ENCODE results near the gene MICAL3.

- TF ChIP-seq POLR2AphosphoS5 (IDR thresholded peaks at IDR 0.05; ENCODE audit: low read depth, low read length) (no peak), TAF1 (IDR thresholded peaks at IDR 0.05; ENCODE audit: borderline replicate concordance, insufficient read depth, low read length) (no peak), SIN3A (IDR thresholded peaks at IDR 0.05; ENCODE audit: borderline replicate concordance, insufficient read depth, low read length) (no peak)
- TF ChIP-seq, protein P1, sequence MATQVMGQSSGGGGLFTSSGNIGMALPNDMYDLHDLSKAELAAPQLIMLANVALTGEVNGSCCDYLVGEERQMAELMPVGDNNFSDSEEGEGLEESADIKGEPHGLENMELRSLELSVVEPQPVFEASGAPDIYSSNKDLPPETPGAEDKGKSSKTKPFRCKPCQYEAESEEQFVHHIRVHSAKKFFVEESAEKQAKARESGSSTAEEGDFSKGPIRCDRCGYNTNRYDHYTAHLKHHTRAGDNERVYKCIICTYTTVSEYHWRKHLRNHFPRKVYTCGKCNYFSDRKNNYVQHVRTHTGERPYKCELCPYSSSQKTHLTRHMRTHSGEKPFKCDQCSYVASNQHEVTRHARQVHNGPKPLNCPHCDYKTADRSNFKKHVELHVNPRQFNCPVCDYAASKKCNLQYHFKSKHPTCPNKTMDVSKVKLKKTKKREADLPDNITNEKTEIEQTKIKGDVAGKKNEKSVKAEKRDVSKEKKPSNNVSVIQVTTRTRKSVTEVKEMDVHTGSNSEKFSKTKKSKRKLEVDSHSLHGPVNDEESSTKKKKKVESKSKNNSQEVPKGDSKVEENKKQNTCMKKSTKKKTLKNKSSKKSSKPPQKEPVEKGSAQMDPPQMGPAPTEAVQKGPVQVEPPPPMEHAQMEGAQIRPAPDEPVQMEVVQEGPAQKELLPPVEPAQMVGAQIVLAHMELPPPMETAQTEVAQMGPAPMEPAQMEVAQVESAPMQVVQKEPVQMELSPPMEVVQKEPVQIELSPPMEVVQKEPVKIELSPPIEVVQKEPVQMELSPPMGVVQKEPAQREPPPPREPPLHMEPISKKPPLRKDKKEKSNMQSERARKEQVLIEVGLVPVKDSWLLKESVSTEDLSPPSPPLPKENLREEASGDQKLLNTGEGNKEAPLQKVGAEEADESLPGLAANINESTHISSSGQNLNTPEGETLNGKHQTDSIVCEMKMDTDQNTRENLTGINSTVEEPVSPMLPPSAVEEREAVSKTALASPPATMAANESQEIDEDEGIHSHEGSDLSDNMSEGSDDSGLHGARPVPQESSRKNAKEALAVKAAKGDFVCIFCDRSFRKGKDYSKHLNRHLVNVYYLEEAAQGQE (IDR thresholded peaks at IDR 0.05; ENCODE audit: insufficient read depth in 1 of 2, low read depth in 2 of 2, low read length in 2 of 2): no peak
These were observed 126.5 kb downstream of the MICAL3 start for GRCh38 chr22:17897858-17898257.

Measured in PFSK-1 (cell line).